Caco-2 (cell line): ENCODE data around the gene SMURF1. TPM values are rescaled to one million over a fixed set of nuclear protein-coding genes. Genes with fewer than 3 reads are reported as not detected.
A peak's percentile ranks its signal among the peaks of the same experiment; 100 is the strongest.

Source experiments
- BruUV-seq: library from RNA; stranded (reverse); fragments of 400-500 nt; replicated peaks from 2 replicates; lab custom pipeline; 2021; lab: Mats Ljungman, UMichigan
- CTCF ChIA-PET: fragments of 300-600 bp; sonication (Branson Sonifier 250); formaldehyde crosslinking; loops from one replicate; lab custom pipeline; 2022; ENCODE audit warnings: antibody characterized with exemption; lab: Charles Lee
- POLR2A ChIA-PET: fragments of 300-600 bp; sonication (Branson Sonifier 250); formaldehyde crosslinking; loops from one replicate; lab custom pipeline; 2022; ENCODE audit warnings: antibody characterized with exemption; lab: Charles Lee
- DNase-seq, 2 experiments: peaks; one replicate each; pipeline versions ENCODE4 v3.0.0 to v3.0.0-alpha.2; 2020 to 2022
- H3K27me3 ChIP-seq: replicated peaks from 2 replicates; pipeline ENCODE4 v1.6.0; 2011; ENCODE audit warnings: low read length; ENCODE audit not compliant: control insufficient read depth, insufficient read depth
- H3K36me3 ChIP-seq: 2 replicates; pipeline ENCODE4 v1.5.1; 2011; ENCODE audit warnings: low read length; ENCODE audit not compliant: control insufficient read depth, insufficient read depth
- H3K4me1 ChIP-seq: fragments of 250-450 bp; sonication (Bioruptor Pico); 2 replicates; pipeline ENCODE4 v1.5.1; 2020; ENCODE audit warnings: mild to moderate bottlenecking
- H3K4me3 ChIP-seq: 2 replicates; pipeline ENCODE4 v1.5.1; 2011; ENCODE audit warnings: low read depth, mild to moderate bottlenecking, control low read depth, low read length
- H3K9me3 ChIP-seq: fragments of 250-450 bp; sonication (Bioruptor Pico); 2 replicates; pipeline ENCODE4 v1.5.1; 2020; ENCODE audit warnings: mild to moderate bottlenecking, moderate library complexity
- H3K27ac Mint-ChIP-seq: one replicate; pipeline ENCODE4 v1.8.0; 2022; ENCODE audit warnings: mixed read lengths; ENCODE audit not compliant: unreplicated experiment
- H3K27me3 Mint-ChIP-seq: one replicate; pipeline ENCODE4 v1.8.0; 2022; ENCODE audit warnings: mixed read lengths; ENCODE audit not compliant: insufficient read depth, unreplicated experiment
- H3K36me3 Mint-ChIP-seq: one replicate; pipeline ENCODE4 v1.8.0; 2022; ENCODE audit warnings: mild to moderate bottlenecking, mixed read lengths; ENCODE audit not compliant: insufficient read depth, unreplicated experiment
- H3K4me1 Mint-ChIP-seq: one replicate; pipeline ENCODE4 v1.8.0; 2022; ENCODE audit warnings: low read depth, mixed read lengths; ENCODE audit not compliant: unreplicated experiment
- H3K4me3 Mint-ChIP-seq: one replicate; pipeline ENCODE4 v1.8.0; 2022; ENCODE audit warnings: mild to moderate bottlenecking, moderate library complexity, mixed read lengths; ENCODE audit not compliant: unreplicated experiment
- H3K9me3 Mint-ChIP-seq: one replicate; pipeline ENCODE4 v1.8.0; 2022; ENCODE audit warnings: mixed read lengths; ENCODE audit not compliant: unreplicated experiment
- CTCF ChIP-seq, 2 experiments: fragments of 200-600 bp in 1 of 2; IDR thresholded peaks; 1 replicate in 1 of 2; 2 replicates in 1 of 2; pipeline versions ENCODE4 v1.5.1 to v1.8.0; 2011 to 2022; ENCODE audit warnings: antibody characterized with exemption in 1 of 2, control low read depth in 1 of 2, inconsistent platforms in 1 of 2, low read depth in 1 of 2, low read length in 1 of 2, mild to moderate bottlenecking in 1 of 2, moderate library complexity in 1 of 2; ENCODE audit not compliant: insufficient read depth in 1 of 2, severe bottlenecking in 1 of 2, unreplicated experiment in 1 of 2
- intact Hi-C: fragments of 100-400 bp; cut with micrococcal nuclease; formaldehyde crosslinking; loops from one replicate; pipeline ENCODE4 v1.10.0; 2022; ENCODE audit not compliant: unreplicated experiment
- total RNA-seq: library from RNA; stranded (reverse); gene quantifications from 2 replicates; pipeline ENCODE4 v1.2.3, GENCODE V29; 2022

SMURF1 gene
- total RNA-seq, 1 experiment from 2014 or later, result 22.5 TPM

GRCh38 chr7:99099499-99100077 is 44.3 kb downstream of the SMURF1 start:
- CTCF ChIA-PET, result no interaction called here
- intact Hi-C loops, result loop anchor here (2.0 to 5.0 kb wide), 2 partner anchors 43 to 111 kb away; partner anchors contain the start of gene SMURF1

GRCh38 chr7:99098824-99099498 is 44.9 kb downstream of the SMURF1 start:
- H3K4me3 ChIP-seq, result no peak overlapping the region
- Mint-ChIP-seq H3K9me3 (peaks cover 13% of the 10 kb centered on the region), H3K4me3 (peak overlapping the region; percentile 56), H3K27ac (peak overlapping the region; percentile 79), H3K27me3 (no peaks in the 10 kb centered on the region), H3K4me1 (peaks cover 31% of the 10 kb centered on the region), H3K36me3 (peaks cover 9% of the 10 kb centered on the region)
- H3K36me3 ChIP-seq, result no peaks in the 10 kb centered on the region
- no peaks in the 10 kb centered on the region for H3K27me3 ChIP-seq
- peaks cover 12% of the 10 kb centered on the region; the same call in 1 of the 2 replicates for H3K9me3 ChIP-seq
- POLR2A ChIA-PET, result interaction anchor here (0.5 to 0.6 kb wide), 9 partner anchors 8 to 1635 kb away, joined by 3 to 6 read pairs (median 4); no protein-coding TSS in a partner anchor
- peak; percentile 59 to 80 for DNase-seq
- intact Hi-C loops, result loop anchor here (2.0 to 5.0 kb wide), 2 partner anchors 43 to 112 kb away; partner anchors contain the start of gene SMURF1
- H3K4me1 ChIP-seq, result peaks cover 27% of the 10 kb centered on the region
- TF ChIP-seq CTCF (IDR thresholded peaks at IDR 0.05; ENCODE audit: insufficient read depth in 1 of 2, low read depth in 1 of 2, low read length in 1 of 2, severe bottlenecking in 1 of 2, unreplicated experiment in 1 of 2), result no peak
- CTCF ChIA-PET, result interaction anchor here (0.6 kb wide), 1 partner anchor 397 kb away, joined by 7 read pairs; no protein-coding TSS in a partner anchor
- BruUV-seq, result no TSS peak

More at GRCh38 chr7:99099499-99100077, 44.3 kb downstream of the SMURF1 start:
- Mint-ChIP-seq H3K4me3 (peak overlapping the region; percentile 56), H3K27me3 (no peaks in the 10 kb centered on the region), H3K4me1 (peaks cover 31% of the 10 kb centered on the region), H3K27ac (peak overlapping the region; percentile 79), H3K9me3 (peaks cover 13% of the 10 kb centered on the region), H3K36me3 (peaks cover 9% of the 10 kb centered on the region)
- BruUV-seq, result no TSS peak
- POLR2A ChIA-PET, result interaction anchor here (0.5 to 0.6 kb wide), 10 partner anchors 8 to 1635 kb away, joined by 3 to 7 read pairs (median 4); no protein-coding TSS in a partner anchor
- H3K27me3 ChIP-seq, result no peaks in the 10 kb centered on the region
- no peak for TF ChIP-seq CTCF (IDR thresholded peaks at IDR 0.05; ENCODE audit: insufficient read depth in 1 of 2, low read depth in 1 of 2, low read length in 1 of 2, severe bottlenecking in 1 of 2, unreplicated experiment in 1 of 2)
- H3K4me1 ChIP-seq, result peaks cover 27% of the 10 kb centered on the region
- no peak overlapping the region for H3K4me3 ChIP-seq
- DNase-seq, result peak in 1 of 2 experiments; percentile 29
- H3K9me3 ChIP-seq, result peaks cover 12% of the 10 kb centered on the region; the same call in 1 of the 2 replicates
- no peaks in the 10 kb centered on the region for H3K36me3 ChIP-seq

- Histone ChIP-seq H3K4me3 (no peak overlapping the region), H3K36me3 (no peaks in the 10 kb centered on the region), H3K27me3 (no peaks in the 10 kb centered on the region), H3K4me1 (peaks cover 27% of the 10 kb centered on the region), H3K9me3 (peaks cover 12% of the 10 kb centered on the region; the same call in 1 of the 2 replicates)
- peaks cover 13% of the 10 kb centered on the region for H3K9me3 Mint-ChIP-seq
- peak overlapping the region; percentile 56 for H3K4me3 Mint-ChIP-seq
- peaks cover 31% of the 10 kb centered on the region for H3K4me1 Mint-ChIP-seq
- BruUV-seq, result TSS peak; percentile 83
- intact Hi-C loops, result loop anchor here (2.0 to 5.0 kb wide), 2 partner anchors 44 to 112 kb away; partner anchors contain the start of gene SMURF1
- DNase-seq, result no peak
- H3K27me3 Mint-ChIP-seq, result no peaks in the 10 kb centered on the region
- CTCF ChIA-PET, result interaction anchor here (0.6 kb wide), 1 partner anchor 397 kb away, joined by 7 read pairs; no protein-coding TSS in a partner anchor
- H3K36me3 Mint-ChIP-seq, result peaks cover 9% of the 10 kb centered on the region
- H3K27ac Mint-ChIP-seq, result peak overlapping the region; percentile 79
- POLR2A ChIA-PET, result no interaction called here
- no peak for TF ChIP-seq CTCF (IDR thresholded peaks at IDR 0.05; ENCODE audit: insufficient read depth in 1 of 2, low read depth in 1 of 2, low read length in 1 of 2, severe bottlenecking in 1 of 2, unreplicated experiment in 1 of 2)
These were observed 45.6 kb downstream of the SMURF1 start for GRCh38 chr7:99098286-99098823.
